GM18867 (cell line): ENCODE results near the gene CABP4.

Experiments used
- ATAC-seq: cut with Tn5 transposase; IDR thresholded peaks from one replicate; pipeline ENCODE4 v1.9.1; 2021; ENCODE audit warnings: mild to moderate bottlenecking, moderate library complexity; ENCODE audit not compliant: unreplicated experiment

Gene CABP4

DNA sequence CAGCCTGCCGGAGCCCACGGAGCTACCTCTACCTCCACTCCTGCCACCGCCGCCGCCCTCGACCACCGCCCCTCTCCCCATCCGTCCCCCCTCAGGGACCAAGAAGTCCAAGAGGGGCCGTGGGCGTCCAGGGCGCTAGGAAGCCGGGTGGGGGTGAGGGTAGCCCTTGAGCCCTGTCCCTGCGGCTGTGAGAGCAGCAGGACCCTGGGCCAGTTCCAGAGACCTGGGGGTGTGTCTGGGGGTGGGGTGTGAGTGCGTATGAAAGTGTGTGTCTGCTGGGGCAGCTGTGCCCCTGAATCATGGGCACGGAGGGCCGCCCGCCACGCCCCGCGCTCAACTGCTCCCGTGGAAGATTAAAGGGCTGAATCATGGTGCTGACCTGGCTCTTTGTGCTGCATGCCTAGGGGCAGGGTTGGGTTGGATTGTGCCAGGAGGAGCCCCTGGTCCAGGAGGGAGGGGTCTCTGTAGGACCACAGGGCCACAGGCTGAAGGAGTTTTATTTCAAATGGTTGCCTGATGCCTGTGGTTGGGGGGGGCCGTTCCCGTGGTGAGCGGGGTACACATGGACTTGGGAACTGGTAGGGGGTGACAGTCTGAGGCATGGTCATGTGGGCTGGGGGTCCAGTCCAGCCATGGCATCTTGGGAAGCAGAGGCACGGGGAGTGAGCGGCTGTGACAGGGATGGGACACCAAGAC is 20.0 kb upstream of the CABP4 start:
- ATAC-seq = no peak

DNA sequence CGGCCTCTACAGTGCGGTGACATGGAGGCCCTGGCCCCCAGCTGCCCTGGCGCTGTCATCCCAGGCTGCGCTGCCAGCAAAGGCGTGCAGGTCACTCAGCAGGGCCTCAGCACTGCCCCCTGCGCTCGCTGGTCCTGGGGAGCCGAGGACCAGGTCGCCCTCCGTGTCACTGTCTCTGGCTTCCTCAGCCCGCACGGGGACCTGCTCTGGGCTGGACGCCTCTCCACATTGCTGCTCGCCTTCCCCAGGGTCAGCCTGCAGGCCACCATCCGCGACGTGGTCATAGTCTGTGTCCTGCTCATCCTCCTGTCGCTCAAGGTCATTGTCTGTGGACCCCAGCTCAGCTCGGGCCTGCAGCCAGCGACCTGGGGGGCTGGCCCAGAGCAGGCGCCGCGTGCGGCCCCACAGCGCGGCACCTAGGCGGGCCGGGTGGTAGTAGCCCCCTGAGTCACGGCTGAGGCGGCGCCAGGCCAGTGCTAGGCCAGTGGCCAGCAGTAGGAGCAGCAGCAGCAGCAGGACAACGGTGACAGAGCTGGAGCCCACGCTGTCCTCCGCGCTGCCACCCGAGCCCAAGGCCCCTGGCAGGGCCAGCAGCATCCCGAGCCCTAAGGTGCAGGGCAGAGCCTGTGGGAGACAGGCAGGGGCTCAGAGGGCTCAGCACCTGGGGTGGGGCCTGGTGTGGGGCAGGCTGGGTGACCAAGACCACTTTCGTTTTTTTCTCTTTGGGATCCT is 19.3 kb upstream of the CABP4 start:
- ATAC-seq = no peak

DNA sequence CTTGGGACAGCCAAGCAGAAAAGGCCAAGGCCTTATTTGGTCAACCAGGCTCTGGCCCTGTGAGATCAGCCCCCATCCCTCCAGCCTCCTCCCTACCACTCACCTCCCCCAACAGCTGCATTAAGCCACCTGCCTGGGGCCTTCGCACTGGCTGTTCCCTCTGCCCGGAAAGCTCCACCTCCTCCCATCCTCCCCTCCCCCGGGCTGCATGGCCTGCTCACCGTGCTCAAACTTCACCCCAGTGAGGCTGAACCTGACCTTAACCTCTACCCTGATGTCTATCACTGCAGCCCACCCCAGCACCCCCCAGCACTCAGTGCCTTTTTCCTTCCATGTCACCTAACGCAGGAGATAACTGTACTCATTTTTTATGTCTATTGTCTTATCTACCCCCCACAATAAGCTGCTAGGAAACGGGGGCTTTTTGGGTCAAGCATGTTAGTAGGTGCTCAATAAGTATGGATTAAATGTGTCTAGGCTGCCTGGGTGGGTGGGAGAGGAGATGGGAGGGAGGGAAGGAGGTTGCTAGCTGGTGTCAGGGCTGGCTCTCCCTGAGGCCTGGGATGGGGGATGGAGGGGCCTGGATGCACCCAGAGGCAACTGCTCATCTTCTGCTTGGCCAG is 18.6 kb upstream of the CABP4 start:
- no peak for ATAC-seq

DNA sequence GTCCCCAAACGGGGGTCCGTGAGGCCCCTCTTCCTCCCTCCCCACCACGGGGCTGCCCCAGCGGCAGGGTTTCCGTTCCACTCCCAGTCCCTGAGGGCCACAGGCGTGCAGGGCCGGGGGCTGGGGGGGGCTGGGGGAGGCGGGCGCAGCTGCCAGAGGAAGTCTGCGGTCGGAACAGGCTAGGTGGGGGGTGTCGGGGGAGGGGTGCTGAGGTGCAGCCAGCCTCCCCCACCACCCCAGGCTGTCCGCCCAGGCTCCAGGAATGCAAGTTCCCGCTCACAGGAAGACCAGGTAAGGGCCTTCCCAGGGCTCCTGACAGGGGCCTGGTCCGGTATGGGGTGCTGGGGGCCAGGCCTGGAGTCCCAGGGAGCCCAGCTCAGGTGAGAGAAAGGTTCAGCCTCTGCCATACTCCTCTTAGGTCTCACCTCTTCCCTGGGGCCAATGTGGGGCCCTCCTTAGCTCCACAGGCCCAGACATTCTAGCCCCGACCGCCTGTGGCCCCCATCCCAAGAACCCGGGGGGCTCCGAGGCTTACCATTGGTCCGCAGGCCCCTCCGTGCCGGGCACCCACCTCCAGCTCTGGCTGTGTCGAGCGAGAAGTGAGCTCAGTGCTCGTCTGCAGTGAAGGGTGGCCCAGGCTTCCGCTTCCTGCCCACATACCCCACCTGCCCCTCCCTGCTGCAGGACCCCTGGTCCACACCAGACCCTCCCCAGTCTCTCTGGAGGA is 17.9 kb upstream of the CABP4 start, which contains the start of gene PTPRCAP:
Gene PTPRCAP, minus strand, starts transcription at position 601 of the 727 bp plus-strand sequence. Its CDS starts 63 bp downstream, at position 538.
- ATAC-seq = no peak

DNA sequence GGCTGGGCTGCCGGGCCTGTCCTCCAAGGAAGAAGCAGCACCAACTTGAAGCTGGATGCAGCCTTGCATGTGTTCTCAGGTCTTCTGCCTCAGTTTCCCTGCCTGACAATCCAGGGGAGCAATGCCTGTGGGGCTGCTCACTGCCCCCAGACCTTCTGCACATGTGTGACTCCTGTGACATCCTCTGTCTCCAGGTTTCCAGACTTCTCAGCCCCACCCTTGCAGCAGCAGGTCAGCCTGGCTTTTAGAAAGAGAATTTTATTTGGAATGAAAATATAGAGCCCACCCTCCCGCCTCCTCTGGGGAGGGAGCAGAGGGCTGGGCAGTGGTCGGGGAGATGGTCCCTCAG is 17.4 kb upstream of the CABP4 start:
- ATAC-seq = no peak

DNA sequence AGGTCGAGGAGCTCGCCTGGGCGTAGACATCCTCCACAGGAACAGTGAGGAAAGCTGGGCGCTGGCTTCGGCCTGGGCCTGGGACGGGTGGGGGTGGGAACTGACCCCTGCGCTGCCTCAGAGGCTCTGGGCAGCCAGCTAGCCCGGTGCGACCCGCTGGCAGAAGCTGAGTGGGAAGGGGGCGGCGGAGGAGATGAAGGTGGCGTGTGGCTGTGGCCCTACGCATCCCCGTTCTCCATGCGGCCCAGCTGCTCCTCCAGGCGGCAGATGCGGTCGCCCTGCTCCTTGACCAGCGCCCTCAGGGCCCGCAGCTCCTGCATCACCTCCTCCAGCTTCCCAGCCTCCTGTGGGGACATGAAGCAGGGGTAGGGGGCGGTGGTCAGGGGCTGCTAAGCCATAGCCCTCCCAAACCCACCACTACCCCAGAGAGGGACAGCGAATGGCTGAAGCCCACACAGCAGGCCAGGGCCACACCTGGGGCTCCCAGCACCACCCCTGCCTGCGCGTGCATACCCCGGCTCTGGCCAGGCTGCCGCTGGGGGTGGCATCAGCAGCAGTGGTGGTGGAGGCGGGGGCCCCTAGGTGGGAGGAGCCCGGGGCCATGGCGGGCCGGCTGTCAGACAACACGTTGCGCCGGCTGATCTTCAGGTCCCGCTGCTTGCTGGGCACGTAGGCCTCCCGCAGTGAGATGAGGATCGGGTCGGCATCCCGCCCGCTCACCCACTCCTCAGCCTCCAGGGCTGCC is 16.8 kb upstream of the CABP4 start:
- ATAC-seq = no peak

DNA sequence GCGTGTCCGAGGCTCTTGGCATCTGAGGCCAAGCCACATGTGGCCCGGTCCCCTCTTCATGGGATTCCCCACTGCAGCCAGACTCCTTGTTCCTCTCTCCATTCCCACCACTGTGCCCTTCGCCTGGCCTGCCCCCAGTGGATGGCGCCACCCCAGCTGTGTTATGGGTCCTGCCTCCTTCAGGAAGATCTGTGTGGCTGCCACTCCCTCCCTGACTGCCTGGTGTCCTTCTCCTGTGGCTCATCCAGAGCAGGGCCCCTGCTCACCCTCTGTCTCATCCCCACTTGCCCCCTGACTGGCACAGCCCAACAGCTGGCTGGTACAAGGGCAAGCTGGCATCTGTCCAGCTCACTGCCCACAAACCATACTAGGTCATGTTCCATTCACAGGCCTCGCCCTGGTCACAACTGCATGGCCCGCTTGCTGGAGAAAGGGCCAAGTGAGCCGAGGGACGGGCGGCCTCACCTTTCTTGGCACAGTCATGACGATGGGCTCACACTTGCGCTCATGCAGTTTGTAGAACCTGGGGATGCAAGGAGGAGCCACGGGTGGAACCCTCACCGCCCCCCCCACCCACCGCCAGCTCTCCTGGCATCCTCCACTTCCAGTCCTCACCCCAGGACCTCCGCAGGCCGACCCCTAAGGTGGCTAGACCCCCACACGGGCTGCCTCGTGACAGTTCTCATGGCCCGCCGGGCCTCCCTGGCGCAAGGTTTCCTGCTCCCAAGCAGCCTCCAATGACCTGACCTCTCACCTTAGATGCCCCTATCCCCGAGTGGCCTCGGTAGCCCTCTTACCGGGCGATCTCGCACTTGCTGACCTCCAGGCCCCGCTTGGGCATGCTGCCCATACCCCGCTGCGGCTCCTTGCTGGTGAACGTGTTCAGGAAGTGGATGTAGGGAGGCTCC is 15.6 kb upstream of the CABP4 start:
- no peak for ATAC-seq

DNA sequence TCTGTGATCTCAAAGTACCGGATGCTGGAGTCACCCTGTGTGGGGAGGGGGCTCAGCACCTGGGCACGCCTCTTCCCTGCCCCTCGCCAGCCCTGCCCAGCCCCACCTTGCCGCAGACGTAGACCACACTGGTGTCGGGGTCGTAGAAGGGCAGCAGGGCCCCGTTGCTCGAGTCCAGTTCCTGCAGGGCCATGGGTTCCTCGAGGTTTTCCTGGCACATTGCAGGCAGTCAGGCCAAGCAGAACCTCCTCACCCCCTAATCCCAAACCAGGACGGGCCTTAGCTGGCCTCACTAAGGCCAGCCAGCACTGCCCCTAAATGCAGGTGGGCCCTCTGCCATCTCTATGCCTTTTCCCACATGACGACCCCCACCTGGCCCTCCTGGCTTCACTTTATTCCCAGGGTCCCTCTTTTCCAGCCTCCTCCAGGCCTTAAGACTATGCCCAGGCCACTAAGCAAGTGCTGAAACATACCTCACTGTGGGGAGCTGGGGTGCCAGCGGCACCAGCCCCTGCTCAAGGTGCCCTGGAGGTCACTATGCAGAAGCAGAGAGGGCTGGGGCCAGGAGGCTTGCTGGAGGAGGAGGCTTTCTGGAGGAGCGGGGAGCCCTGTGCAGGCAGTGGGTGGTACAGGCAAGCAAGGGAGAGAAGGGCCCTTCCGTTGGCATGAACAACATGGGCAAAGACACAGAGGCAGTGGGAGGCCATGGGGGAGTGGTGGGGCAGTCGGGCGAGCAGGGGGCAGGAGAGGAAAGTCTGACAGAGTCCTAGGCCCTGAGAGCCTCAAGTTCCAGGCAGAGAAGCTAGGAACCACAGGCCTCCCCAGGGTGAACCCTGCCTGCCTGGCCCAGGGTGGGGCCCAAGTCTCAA is 14.7 kb upstream of the CABP4 start:
- no peak for ATAC-seq

DNA sequence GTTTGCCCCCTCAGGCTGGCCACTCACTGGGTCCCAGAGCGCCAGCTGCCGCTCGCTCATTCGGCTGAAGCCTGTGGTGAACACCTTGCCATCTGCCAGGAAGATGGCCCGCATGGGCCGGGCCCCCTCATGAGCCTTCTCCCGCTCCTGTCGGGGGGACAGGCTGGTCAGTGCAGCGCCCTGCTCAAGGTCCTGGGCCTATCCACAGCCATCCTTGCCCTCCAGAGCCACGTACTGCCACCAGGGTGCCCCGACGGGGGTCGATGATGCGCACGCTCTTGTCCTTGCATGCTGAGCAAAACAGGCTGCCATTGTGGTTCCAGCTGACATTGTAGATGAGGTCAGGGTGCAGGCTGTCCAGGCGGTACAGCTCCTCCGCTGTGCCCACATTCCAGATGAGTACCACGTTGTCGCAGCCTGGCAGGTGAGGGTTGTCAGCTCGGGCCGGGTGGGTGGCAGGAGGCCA is 14.0 kb upstream of the CABP4 start:
- ATAC-seq = no peak

DNA sequence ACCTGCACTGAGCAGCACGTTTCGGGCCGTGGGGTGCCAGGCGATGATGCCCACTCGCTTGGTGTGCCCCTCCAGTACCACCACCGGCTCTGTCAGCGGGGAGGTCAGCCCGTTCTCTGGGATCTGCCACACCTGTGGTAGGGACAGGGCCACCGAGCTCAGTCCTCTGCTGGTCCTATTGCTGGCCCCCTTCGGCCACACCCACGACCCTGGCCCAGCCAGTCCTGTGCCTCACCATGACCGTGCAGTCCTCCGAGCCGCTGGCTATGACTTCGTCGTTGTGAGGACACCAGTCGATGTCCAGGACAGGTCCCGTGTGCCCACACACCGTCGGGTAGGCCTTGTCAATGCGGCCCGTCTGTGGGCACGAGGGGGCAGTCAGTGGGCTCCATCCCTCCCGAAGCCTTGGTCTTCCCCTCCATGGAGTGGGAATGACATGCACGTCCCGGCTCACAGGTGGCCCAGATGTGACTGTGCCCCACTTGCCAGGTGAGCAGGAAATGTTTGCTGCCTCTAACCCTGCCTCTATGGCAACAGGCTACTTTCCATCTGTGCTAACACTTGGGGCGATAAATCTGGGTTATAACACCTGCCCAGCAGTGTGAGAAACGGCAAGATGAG is 13.3 kb upstream of the CABP4 start:
- ATAC-seq = no peak

DNA sequence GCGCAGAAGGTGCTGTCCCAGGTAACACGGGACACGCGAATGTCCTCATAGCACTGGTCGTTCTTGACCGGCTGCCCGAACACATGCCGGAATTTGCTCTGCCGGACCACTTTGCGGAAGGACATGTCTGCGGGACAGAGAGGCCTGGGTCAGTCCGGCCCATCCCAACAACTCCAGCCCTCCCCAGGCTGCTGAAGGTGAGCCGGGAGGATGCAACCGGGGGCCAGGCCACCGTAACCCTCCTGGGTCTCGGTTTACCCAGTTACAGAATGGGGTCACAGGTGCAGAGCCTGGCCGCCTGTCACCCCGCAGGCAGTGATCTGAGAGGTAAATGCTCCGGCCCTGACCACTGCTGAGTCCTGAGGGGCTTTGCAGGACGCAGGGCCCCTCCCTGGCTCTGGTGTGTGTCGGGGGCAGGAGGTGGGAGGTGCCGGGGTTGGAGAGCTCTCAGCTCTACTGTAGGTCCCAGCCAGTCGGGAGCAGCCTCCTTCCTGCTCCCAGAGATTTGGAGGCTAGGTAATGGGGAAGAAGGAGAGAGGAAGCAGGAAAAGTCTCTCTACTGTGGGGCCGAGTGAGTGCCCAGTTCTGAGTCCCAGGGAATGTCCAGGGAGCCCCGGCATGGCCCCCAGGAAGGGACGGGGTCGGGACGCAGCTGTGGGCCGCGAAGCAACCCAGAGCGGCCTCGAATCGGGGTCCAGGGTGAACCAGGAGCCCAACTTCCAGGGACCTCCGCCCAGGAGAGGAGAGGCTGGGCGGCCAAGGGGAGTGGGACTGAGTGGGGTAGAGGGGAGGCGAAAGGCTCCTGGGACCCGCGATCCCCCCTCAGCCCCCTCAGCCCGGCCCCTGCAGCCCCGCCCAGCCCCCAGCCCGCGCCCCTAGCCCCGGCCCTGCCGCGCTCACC is 12.4 kb upstream of the CABP4 start:
- ATAC-seq = peak; percentile 3

DNA sequence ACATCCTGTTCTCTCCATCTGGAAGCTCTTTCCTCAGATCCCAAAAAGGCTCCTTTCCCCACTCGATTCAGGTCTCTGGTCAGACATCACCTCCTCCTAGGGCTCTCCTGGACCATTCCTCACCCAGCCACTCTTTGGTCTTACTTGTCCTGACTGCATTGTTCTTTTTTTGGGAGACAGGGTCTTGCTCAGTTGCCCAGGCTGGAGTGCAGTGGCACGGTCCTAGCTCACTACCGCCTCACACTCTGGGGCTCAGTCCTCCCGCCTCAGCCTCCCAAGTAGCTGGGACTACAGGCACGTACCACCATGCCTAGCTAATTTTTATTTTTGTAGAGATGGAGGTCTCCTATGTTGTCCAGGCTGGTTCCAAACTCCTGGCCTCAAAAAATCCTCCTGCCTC is 9.6 kb upstream of the CABP4 start:
- ATAC-seq = no peak

DNA sequence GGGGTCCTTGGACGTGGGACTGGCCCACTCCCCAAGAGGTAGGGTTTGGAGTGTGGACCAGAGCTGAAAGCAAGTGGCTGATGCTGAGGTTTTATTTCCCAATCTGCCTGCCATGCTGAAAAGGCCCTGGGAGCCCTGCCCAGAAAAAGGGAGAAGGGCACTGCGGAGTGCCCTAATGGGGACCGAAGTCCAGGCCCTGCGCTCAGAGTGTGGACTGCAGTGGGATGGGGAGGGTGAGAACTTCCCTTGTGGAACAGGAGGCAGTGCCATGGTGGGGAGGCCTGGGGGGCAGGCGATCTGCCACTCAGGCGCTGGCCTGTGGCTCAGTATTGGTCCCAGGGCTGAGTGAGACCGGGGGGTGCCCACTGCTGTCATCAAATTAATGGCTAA is 6.9 kb upstream of the CABP4 start:
- no peak for ATAC-seq

DNA sequence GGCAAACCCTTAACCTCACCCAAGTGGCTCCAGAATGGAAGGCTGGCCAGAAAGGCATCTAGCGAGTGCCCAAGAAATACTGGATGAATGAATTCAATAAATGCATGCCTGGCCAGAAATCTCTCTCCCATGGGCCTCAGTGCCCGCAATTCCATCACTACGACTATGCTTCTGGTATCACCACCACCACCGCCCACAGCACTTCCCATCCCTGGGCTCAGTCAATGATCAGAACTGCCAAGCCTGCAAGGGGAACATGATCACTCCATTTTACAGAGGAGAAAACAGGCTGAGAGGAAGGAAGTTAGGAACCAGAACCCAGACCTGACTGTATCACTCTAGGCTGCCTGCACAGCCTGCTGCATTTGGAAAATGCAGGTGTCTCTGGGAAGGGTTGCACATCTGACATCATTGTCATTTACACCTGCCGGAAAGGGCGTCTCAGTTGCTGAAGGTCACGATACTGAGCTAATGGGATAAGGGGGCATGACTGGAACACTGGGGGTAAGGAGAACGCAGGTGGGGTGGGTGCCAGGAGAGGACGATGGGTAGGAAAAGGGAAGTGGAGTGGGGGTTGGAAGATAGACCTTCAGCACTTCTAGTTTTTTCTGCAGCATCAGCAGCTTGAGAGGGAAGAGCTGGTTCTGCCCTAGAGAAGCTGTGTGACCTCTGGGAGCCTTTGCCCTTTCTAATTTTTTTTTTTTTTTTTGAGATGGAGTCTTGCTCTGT is 5.9 kb upstream of the CABP4 start:
- no peak for ATAC-seq

DNA sequence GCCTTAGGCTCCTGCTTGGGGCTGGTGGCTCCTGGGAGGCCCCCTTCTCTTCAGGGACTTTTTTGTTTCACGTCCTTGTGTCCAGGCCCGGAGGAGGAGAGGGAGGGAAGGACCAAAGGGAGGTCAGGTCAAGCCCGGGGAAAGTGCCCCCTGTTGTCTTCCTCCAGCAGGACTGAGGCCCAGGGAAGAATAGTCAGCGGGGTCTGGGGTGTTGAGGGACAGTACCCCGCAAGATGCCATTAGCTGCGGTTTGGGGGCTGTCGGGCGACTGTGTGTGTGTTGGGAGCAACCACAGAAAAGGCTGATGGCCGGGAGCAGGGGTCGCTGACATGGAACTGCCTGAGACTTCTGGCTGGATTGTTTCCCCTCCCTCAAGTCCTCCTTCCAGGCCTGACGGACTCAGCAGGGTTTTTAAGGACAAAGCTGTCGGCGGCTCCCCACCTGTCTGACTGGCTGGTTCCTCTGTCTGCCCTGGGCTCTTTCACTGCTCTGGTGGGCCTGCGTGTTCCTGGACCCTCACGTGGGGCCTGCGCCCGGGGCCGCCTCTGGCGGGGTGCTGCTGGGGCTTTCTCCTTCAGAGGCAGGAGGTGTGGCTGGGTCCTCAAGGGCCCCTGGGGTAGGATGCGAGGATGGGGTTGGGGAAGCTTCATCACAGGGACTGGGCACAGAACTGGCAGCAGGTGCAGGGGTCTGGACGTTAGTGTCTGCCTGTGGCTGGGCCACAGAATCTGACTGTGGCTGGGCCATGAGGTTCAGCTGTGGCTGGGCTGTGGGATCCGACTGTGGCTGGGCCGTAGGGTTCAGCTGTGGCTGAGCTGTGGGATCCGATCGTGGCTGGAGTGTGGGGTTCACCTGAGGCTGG is 4.1 kb upstream of the CABP4 start:
- no peak for ATAC-seq

DNA sequence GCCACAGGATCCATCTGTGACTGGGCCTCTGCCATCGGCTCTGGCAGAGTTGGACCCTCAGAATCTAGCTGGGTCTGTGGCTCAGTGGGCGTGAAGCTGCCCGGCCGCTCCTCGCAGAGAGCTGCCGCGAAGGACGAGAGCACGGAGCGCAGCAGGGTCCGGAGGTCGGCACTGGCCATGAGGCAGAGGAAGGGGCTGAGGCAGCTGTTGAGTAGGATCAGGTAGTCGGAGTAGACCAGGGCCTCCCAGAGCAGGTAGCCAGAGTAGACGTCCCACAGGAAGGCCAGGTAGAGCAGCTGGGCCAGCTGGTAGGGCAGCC is 3.5 kb upstream of the CABP4 start:
- no peak for ATAC-seq
